ENCODE results near the gene SLC16A2.

DNA sequence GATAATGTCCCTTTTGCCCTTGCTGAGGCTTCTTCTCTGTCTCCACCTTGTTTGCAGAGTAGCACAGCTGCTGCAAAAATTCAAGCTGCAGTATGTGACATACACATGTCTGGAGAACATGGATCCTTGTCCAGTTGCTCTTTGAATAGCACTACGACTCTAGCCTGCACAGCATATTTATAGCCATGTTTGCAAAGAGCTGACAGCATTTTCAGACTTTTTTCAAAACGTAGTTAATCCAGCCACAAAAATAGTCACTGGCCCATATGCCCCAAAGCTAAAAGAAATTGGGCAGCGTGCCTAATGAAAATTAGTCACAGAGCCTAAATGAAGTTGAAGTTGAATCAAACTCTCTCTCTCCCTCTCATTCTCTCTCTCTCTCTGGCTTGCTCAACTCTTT is 17.5 kb downstream of the SLC16A2 start:
- TF ChIP-seq ATF3 (IDR thresholded peaks at IDR 0.05; ENCODE audit: borderline replicate concordance, extremely low read depth, low read depth, low read length) = no peak
- no peak for TF ChIP-seq USF2 (IDR thresholded peaks at IDR 0.05; ENCODE audit: borderline replicate concordance, low read depth, low read length)
- TF ChIP-seq GABPA (IDR thresholded peaks at IDR 0.05; ENCODE audit: low read depth) = no peak
- TF ChIP-seq NRF1 (conservative IDR thresholded peaks at IDR 0.05; ENCODE audit: low read depth, low read length) = no peak
